DOHH2 (cell line): ENCODE measurements around the gene AADACL3.

Experiments used
- CTCF ChIP-seq: fragments of 200-600 bp; sonication (generic); IDR thresholded peaks from one replicate; pipeline ENCODE4 v1.5.1; 2014; ENCODE audit warnings: antibody characterized with exemption, mild to moderate bottlenecking, low read depth, low read length; ENCODE audit not compliant: poor library complexity, severe bottlenecking
- EZH2phosphoT487 ChIP-seq: fragments of 200-600 bp; sonication (generic); IDR thresholded peaks from 2 replicates; pipeline ENCODE4 v1.6.1; 2017; ENCODE audit warnings: borderline replicate concordance, mild to moderate bottlenecking, antibody characterized with exemption, low read length, moderate library complexity, mixed read lengths

DNA sequence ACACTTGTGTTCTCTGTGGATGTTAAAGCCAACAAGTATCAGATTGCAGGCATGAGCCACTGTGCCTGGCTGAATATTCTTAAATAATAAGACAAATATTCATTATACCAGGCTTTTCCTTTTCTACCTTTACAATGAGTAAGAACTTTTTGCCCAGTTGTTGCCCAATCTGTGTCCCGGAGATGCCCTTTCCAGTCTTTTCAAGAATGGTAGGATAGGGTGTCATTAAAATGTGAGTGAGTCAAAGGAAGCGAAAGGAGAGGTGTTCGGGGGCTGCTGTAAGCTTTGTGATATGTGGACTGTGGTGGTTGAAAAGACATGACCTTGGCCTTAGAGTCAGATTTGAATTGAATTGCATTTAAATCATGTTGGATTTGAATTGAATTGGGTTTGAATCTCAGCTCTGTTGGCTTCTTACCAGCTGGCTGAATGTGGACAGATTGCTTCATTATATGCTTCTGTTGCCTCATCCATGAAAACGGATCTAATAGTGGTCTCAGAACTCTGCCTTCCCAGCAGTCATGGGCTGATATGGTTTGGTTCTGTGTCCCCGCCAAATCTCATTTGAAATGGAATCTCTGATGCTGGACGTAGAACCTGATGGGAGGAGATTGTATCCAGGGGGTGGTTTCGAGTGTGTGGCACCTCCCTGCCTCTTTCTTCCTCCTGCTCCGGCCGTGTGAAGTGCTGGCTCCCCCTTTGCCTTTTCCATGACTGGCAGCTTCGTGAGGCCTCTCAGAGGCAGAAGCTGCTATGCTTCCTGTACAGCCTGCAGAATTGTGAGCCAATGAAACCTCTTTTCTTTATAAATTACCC, 22.7 kb upstream of the AADACL3 start:
- TF ChIP-seq EZH2phosphoT487 (no peak), CTCF (no peak)
